K562 (cell line): ENCODE results near the gene GATA5. TPM values are rescaled to one million over a fixed set of nuclear protein-coding genes. Genes with fewer than 3 reads are reported as not detected.

Experiments
- ATAC-seq: fragments of 200-7000 bp; cut with Tn5 transposase; 3 replicates; pipeline ENCODE4 v1.9.1; 2020; ENCODE audit warnings: moderate library complexity
- BruUV-seq: library from RNA; stranded (reverse); fragments of 400-500 nt; replicated peaks from 2 replicates; lab custom pipeline; 2021; lab: Mats Ljungman, UMichigan
- CTCF ChIA-PET: fragments of 300-600 bp; formaldehyde crosslinking; extraction: SDS; loops from one replicate; lab custom pipeline; 2021; ENCODE audit warnings: low intra/inter-chr PET ratio; lab: Yijun Ruan, JAX
- POLR2A ChIA-PET: fragments of 300-600, 350-650 bp; sonication (Branson Sonifier 250); formaldehyde crosslinking; extraction: SDS; loops from one replicate; lab custom pipeline; 2021; ENCODE audit warnings: antibody characterized with exemption, inconsistent platforms; lab: Yijun Ruan, JAX
- DNase-seq, 4 experiments: peaks; one replicate each; pipeline versions ENCODE4 v3.0.0 to v3.0.0-alpha.2; 2011 to 2018; ENCODE audit warnings: low spot score in 3 of 4, mixed read lengths in 3 of 4; ENCODE audit errors: extremely low read depth in 1 of 4
- FAIRE-seq: peaks from 2 replicates; lab custom pipeline; 2011; peaks lifted over from hg19 to GRCh38; lab: Jason Lieb, UNC
- H2AFZ ChIP-seq: 2 replicates; pipeline ENCODE4 v1.6.0; 2011; ENCODE audit warnings: low read depth, low read length, control low read depth, inconsistent platforms
- H3K27ac ChIP-seq: fragments of 200-600 bp; 3 replicates; pipeline ENCODE4 v1.8.0; 2011; ENCODE audit warnings: low read depth, mild to moderate bottlenecking, control low read depth, inconsistent platforms, low read length, moderate library complexity, mixed read lengths; ENCODE audit errors: extremely low read depth
- H3K27me3 ChIP-seq, 2 experiments: fragments of 300-600 bp in 1 of 2; 2 replicates in 1 of 2; 3 replicates in 1 of 2; pipeline versions ENCODE4 v1.6.0 to v1.8.0; 2011; ENCODE audit warnings: inconsistent platforms in 2 of 2, low read length in 2 of 2, mild to moderate bottlenecking in 1 of 2, mixed read lengths in 1 of 2, moderate library complexity in 1 of 2; ENCODE audit not compliant: control insufficient read depth in 2 of 2, insufficient read depth in 2 of 2
- H3K36me3 ChIP-seq: fragments of 300-600 bp; 3 replicates; pipeline ENCODE4 v1.8.0; 2011; ENCODE audit warnings: mild to moderate bottlenecking, low read length, inconsistent platforms; ENCODE audit not compliant: control insufficient read depth, insufficient read depth
- H3K4me1 ChIP-seq, 2 experiments: fragments of 200-600 bp in 1 of 2; replicated peaks in 1 of 2; 2 replicates in 1 of 2; 3 replicates in 1 of 2; pipeline versions ENCODE4 v1.5.1 to v1.8.0; 2011; ENCODE audit warnings: inconsistent platforms in 2 of 2, low read length in 2 of 2, mild to moderate bottlenecking in 1 of 2, mixed read lengths in 1 of 2, moderate library complexity in 1 of 2; ENCODE audit not compliant: control insufficient read depth in 2 of 2, insufficient read depth in 2 of 2
- H3K4me2 ChIP-seq: 2 replicates; pipeline ENCODE4 v1.6.1; 2011; ENCODE audit warnings: low read length, control low read depth, inconsistent platforms, mixed read lengths; ENCODE audit not compliant: insufficient read depth
- H3K4me3 ChIP-seq: fragments of 200-600 bp; sonication (generic), shearing (Covaris generic); 2 replicates; pipeline ENCODE4 v1.5.1; 2016; ENCODE audit warnings: control low read depth, inconsistent platforms
- H3K79me2 ChIP-seq: fragments of 200-600 bp; 3 replicates; pipeline ENCODE4 v1.8.0; 2011; ENCODE audit warnings: low read length, inconsistent platforms; ENCODE audit not compliant: control insufficient read depth, insufficient read depth
- H3K9ac ChIP-seq, 2 experiments: 2 replicates each; pipeline versions ENCODE4 v1.6.0 to v1.6.1; 2011; ENCODE audit warnings: low read depth in 2 of 2, low read length in 2 of 2, control low read depth in 1 of 2, inconsistent platforms in 1 of 2, mild to moderate bottlenecking in 1 of 2, mixed read lengths in 1 of 2; ENCODE audit not compliant: insufficient read depth in 1 of 2
- H3K9me1 ChIP-seq: one replicate; pipeline ENCODE4 v1.6.0; 2011; ENCODE audit warnings: inconsistent platforms, mild to moderate bottlenecking, low read length, moderate library complexity; ENCODE audit not compliant: control insufficient read depth, insufficient read depth
- H3K9me3 ChIP-seq: replicated peaks from 2 replicates; pipeline ENCODE4 v1.5.1; 2011; ENCODE audit warnings: low read depth, low read length, inconsistent platforms; ENCODE audit not compliant: control insufficient read depth, insufficient read depth
- H4K20me1 ChIP-seq: replicated peaks from 2 replicates; pipeline ENCODE4 v1.6.1; 2011; ENCODE audit warnings: low read length, inconsistent platforms, mixed read lengths; ENCODE audit not compliant: control insufficient read depth, insufficient read depth
- GATA2 ChIP-seq: sonication (generic); formaldehyde crosslinking; IDR thresholded peaks from 2 replicates; pipeline ENCODE4 v1.4.0; 2020; ENCODE audit warnings: mild to moderate bottlenecking, missing genetic modification reagents
- HLTF ChIP-seq: fragments of 450-650 bp; IDR thresholded peaks from 2 replicates; pipeline ENCODE4 v1.6.1; 2016
- KLF6 ChIP-seq: fragments of 250-450 bp; sonication (Bioruptor Pico); IDR thresholded peaks from 2 replicates; pipeline ENCODE4 v1.4.0; 2020; ENCODE audit warnings: mild to moderate bottlenecking, moderate library complexity, borderline replicate concordance
- POLR2B ChIP-seq: fragments of 450-650 bp; IDR thresholded peaks from 2 replicates; pipeline ENCODE4 v1.6.1; 2018; ENCODE audit warnings: low read depth; ENCODE audit not compliant: partially characterized antibody
- SMARCB1 ChIP-seq: IDR thresholded peaks from 2 replicates; pipeline ENCODE4 v1.6.1; 2011; ENCODE audit warnings: improper control_type of control experiment, low read depth; ENCODE audit not compliant: insufficient read length
- SREBF1 ChIP-seq: fragments of 150-350 bp; IDR thresholded peaks from 2 replicates; pipeline ENCODE4 v1.6.1; 2014; ENCODE audit warnings: antibody characterized with exemption, low read depth, low read length, borderline replicate concordance
- ZNF311 ChIP-seq: fragments of 250-450 bp; sonication (Bioruptor Pico); IDR thresholded peaks from 2 replicates; pipeline ENCODE4 v1.4.0; 2020; ENCODE audit warnings: mild to moderate bottlenecking, moderate library complexity
- WGBS: fragments of 100-300 bp; shearing (Covaris generic); methylation state at CpG from one replicate; pipeline ENCODE4 v1.1.6; 2016; ENCODE audit warnings: low coverage, mixed read lengths; ENCODE audit not compliant: insufficient coverage; ENCODE audit errors: missing lambda C conversion rate; 5-methylcytosine and 5-hydroxymethylcytosine counted together
- in situ Hi-C: fragments of 300-500 bp; cut with MboI; formaldehyde crosslinking; loops from 4 replicates; pipeline ENCODE4 v1.15.0; 2018; ENCODE audit warnings: inconsistent platforms, mixed read lengths
- intact Hi-C: fragments of 100-400 bp; cut with micrococcal nuclease; formaldehyde crosslinking; loops from 2 replicates; pipeline ENCODE4 v1.14.2; 2022
- polyA plus RNA-seq, 8 experiments: library from polyadenylated mRNA; depleted of rRNA in 4 of 8; stranded (reverse) in 5 of 8; unstranded in 3 of 8; fragments of >200 nt; fragmentation: Nextera tagmentation in 2 of 8; fragmentation: Illumina TruSeq in 1 of 8; extraction: Ambion mirVana in 2 of 8; extraction: Trizol in 1 of 8; gene quantifications; 2 replicates each; pipeline versions ENCODE4 v1.2.1 to v1.2.3, GENCODE V29; 2011 to 2014; ENCODE audit warnings: inconsistent platforms in 1 of 8, missing spikeins in 1 of 8
- total RNA-seq, 7 experiments: library from RNA; depleted of rRNA in 6 of 7; stranded (reverse); fragments of >200 nt in 6 of 7; fragmentation: Illumina TruSeq in 2 of 7; extraction: Trizol in 2 of 7; gene quantifications; 2 replicates each; pipeline versions ENCODE4 v1.2.1 to v1.2.3, GENCODE V29; 2011 to 2021; ENCODE audit warnings: low replicate concordance in 1 of 7
- TF ChIP-seq, protein P1 (sequence below): fragments of 250-450 bp; sonication (Bioruptor Pico); IDR thresholded peaks from 2 replicates; pipeline ENCODE4 v1.4.0; 2020

The GATA5 gene
- total and polyA plus RNA-seq, 9 of the 15 experiments (the other 6 are each of a cell fraction or from before 2014, with no cell fraction given), result 0.09 to 0.57 (median 0.20) TPM; not detected in 3

DNA sequence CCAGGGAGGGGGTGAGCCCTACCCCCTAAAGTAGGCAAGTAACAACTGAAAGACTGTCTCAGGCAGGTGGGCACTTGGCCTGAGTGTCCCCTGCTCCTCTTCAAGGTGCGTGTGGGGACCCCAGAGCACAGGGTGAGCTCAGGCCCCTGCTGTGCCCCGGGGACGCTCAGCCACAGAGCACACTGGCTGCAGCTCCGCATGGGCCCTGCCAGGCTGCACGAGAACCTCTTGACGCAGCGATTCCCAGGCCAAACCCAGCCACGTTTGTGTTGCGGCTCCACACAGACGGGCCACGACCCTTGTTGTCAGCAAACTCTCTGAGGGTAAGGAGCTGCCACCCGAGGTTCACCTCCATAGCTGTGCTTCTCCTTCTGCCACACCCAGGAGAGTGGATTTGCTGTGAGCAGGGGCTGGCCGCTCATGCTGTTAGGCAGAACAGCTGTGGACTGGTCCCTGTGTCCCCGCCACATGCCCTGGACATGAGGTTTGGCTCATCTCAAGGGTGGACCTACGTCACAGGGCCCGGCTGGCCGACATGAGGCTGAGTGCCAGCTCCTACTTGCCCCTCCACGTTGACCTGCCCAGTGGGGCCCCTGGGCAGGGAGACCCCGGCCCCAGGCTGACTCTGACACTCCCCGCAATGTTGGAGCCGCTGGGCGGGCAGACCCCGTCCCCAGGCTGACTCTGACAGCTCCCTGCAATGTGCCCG lies 29.7 kb upstream of the GATA5 start:
- H3K27me3 ChIP-seq, result no peaks in the 10 kb centered on the region; a peak in 1 of 5 replicates
- H3K36me3 ChIP-seq, result no peaks in the 10 kb centered on the region
- intact Hi-C loops, result no loop called here
- ChIA-PET POLR2A (interaction anchor here (0.6 to 1.0 kb wide), 3 partner anchors 24 to 493 kb away, joined by 3 to 4 read pairs (median 4); no protein-coding TSS in a partner anchor), CTCF (no interaction called here)
- no peak overlapping the region for H2AFZ ChIP-seq
- peaks cover 7 to 60% of the 10 kb centered on the region in 2 experiments; a peak in 4 of 5 replicates for H3K4me1 ChIP-seq
- no peak overlapping the region for H3K4me3 ChIP-seq
- in situ Hi-C loops, result no loop called here
- no peaks in the 10 kb centered on the region for H3K9me1 ChIP-seq
- H3K4me2 ChIP-seq, result no peak overlapping the region
- ATAC-seq (no peak), DNase-seq (no peak), FAIRE-seq (no peak)
- no peak overlapping the region for H3K27ac ChIP-seq
- no peaks in the 10 kb centered on the region; the same call in 1 of the 2 replicates for H3K9me3 ChIP-seq
- WGBS, result 30% methylated on average over 22 of the region's 24 CpGs
- no TSS peak for BruUV-seq
- H4K20me1 ChIP-seq, result 0 out of 2 replicates have a peak, but pooled peaks cover 5% of the 10 kb centered on the region
- H3K9ac ChIP-seq, result 0 out of 4 replicates have a peak overlapping the region, but pooled peaks of 1 of the 2 experiments have one; percentile 40
- TF ChIP-seq POLR2B (no peak), SREBF1 (no peak), GATA2 (CRISPR knock-in tag) (no peak), ZNF311 (no peak), HLTF (no peak), SMARCB1 (no peak), KLF6 (CRISPR knock-in tag) (no peak)
- TF ChIP-seq, protein P1, sequence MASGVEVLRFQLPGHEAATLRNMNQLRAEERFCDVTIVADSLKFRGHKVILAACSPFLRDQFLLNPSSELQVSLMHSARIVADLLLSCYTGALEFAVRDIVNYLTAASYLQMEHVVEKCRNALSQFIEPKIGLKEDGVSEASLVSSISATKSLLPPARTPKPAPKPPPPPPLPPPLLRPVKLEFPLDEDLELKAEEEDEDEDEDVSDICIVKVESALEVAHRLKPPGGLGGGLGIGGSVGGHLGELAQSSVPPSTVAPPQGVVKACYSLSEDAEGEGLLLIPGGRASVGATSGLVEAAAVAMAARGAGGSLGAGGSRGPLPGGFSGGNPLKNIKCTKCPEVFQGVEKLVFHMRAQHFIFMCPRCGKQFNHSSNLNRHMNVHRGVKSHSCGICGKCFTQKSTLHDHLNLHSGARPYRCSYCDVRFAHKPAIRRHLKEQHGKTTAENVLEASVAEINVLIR (CRISPR knock-in tag), result no peak
- TF ChIP-seq, all 486 proteins: peak for 0
- H3K79me2 ChIP-seq, result no peaks in the 10 kb centered on the region
